ACHN (cell line): Measurements from ENCODE around the gene MAP2K5.

Source experiments
- DNase-seq: peaks from one replicate; pipeline ENCODE4 v3.0.0-alpha.2; 2015
- in situ Hi-C: cut with HindIII; loops from 2 replicates; pipeline ENCODE4 v1.10.0; 2017; ENCODE audit warnings: low sequenced_read_pairs, low pct_ligation_motif_present, low pct_unique_long_range_greater_than_20kb

Gene MAP2K5

DNA sequence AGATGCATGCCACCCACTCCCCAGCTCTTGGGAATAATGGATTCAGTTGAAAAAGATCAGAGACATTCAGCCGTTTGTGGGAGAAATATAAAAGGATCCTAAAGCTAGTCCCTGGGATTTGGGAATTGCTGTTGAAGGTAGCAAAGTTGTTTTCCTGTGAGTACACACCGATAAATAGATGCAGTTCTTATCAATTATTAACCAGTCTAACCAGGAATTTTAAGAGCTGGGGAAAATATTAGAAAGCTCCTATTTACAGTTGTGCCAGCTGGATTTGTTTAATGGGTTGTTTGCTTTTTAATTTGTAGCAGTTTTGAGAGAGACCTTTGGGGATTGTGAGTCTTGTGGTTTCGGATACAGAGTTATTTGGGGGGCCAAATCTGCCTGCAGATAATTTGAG is 238.6 kb downstream of the MAP2K5 start:
- no peak for DNase-seq
- in situ Hi-C loops, result no loop called here

DNA sequence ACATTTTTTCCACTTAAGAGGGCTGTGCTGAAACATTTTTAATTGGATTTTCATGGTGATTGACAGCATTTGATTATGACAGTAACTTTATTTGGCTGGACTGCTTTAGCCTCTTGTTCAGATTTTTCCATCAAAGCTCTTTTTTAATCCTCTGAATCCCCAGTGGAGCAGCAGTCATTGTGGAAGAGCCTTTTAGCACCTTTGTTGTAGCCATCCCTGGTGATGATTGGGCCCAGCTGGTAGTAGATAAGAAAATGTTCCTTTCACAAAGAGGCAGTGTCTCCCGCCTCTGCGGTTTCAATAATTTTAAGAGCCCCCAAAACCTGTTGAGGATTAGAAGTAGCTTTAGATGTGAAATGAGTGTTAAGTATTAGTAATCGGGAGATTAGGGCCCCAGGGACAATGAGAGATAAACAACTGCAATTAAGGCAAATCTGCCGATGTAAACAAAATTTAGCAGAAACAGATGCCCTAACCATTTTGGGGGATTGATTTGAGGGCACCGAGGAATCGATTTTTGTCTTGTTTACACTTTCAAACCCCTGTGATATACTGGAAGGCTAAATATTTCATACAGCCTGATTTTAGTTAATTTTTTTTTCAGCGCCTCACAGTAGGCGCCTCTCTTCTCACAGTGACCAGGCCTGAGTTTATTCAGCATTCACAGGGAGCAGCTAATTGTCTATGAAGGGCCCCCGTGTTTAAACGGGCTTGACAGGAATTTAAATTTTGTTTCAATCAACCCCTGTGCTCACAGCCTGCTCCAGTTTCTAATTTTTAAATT is 239.6 kb downstream of the MAP2K5 start:
- no peak for DNase-seq
- in situ Hi-C loops, result no loop called here

DNA sequence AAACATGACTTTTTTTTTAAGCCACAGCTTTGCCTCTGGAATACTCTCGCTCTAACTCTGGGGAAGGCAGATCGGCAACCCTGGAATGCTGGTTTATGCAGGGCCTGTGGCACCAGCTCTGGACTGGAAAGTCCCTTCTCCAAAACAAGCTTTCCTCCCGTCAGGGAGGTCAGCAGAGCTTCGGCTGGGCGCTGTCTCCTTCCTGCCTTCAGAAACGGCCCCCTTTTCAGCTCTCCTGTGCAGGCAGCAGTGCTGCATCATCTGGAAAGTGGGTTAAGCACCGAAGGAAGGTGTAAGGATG is 240.1 kb downstream of the MAP2K5 start:
- no peak for DNase-seq
- in situ Hi-C loops, result no loop called here

DNA sequence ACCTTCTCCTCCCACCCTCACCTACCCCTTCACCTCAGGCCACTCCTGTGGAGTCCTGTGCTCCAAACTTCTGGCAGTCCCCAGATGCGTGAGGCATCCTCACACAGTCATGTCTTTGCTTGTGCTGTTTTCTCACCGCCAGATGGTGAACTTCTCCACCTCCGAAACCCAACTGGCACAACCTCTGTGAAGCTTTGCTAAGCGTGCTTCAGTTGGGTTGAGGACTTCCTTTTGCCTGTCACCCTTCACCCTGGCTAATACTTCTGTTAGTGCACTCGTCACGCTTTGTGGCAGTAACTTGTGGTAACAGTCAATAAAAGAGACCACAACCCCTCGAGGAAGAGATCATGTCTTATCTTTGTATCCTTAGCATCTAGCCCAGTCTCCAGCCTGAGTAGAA is 240.8 kb downstream of the MAP2K5 start:
- in situ Hi-C loops, result no loop called here
- no peak for DNase-seq

DNA sequence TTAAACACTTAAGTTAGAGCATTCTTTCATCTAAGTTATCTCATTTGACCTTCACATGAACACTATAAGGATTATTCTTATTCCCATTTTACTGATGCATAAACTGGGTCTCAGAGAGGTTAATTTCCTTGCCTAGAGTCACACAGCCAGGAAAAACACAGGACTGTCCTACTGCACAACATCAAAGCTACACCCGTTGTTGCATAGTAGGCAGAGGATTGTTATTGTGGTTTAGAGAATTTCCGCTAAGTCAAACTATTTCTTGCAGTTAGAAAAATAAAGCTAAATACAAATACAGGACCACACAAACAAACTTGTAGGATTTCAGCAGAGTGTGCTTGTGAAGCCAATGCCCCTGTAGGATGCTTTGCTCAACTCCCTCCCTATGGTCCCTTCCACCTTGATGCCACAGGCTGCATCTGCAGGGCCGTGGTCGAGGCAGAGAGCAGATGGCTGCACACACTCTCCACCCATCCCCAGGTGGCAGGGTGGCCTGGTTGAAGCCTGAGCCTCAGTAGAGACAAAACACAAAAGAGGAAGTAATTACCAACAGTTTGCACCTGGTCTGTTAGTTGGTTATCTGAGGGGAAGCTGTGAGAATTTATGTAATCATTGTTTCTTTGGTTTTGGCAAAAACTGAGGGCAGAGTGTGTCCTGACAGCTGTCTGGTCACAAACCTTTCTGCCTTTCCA is 241.7 kb downstream of the MAP2K5 start:
- in situ Hi-C loops, result no loop called here
- no peak for DNase-seq

DNA sequence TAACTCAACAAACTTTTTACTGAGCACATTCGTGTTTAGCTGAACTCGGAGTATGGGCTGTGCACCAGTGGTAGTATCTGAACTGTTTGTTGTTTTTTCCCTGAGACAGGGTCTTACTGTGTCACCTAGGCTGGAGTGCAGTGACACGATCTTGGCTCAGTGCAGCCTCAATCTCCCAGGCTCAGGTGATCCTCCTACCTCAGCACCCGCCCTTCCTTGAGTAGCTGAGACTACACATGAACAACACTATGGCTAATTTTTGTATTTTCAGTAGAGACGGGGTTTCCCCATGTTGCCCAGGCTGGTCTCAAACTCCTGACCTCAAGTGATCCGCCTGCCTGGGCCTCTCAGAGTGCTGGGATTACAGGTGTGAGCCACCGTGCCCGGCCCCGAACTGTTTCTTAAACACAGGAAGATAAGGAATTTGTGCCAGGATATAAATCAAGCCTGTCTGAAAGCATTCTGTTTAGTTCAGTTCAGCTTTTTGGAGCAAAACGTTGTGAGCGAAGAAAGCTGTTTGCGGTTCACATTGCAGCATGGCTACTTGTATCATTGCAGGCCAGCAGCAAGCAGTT is 242.4 kb downstream of the MAP2K5 start:
- in situ Hi-C loops, result no loop called here
- no peak for DNase-seq

DNA sequence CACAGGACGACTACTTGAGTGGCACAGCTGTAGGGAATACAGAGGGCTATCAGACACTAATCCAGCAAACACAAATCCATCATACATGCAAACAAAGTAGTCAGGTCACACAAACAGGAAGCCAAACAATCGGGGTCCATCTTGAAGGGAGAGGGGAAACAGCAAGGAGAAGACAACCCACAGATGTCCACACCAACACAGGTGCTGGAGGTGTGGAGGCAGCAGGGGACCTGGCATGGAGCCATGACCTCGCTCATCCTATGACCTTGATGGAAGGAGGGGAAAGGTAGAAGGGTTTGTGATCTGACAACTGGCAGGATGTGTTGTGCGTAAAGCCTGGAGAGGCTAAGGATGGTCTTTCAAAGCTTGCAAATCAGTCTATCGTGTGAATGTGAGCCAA is 242.9 kb downstream of the MAP2K5 start:
- in situ Hi-C loops, result no loop called here
- DNase-seq, result no peak

DNA sequence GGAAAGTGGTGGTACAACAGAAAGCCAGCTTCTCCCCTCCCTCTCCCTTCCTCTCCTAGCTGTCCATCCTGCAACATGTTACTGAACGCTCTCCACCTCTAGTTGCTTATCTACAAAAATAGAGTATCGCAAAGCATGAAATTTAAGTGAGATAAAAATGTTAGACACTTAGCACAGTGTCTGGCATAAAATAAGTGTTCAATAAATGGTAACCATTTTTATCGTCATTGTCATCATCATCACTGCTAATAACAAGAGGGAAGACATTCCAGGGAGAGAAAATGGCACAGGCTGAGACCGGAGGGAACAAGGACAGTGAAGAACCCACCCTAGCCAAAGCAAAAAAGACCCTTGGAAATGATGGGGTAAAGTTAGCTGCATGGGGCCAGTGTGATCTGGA is 244.1 kb downstream of the MAP2K5 start:
- DNase-seq, result no peak
- in situ Hi-C loops, result no loop called here

DNA sequence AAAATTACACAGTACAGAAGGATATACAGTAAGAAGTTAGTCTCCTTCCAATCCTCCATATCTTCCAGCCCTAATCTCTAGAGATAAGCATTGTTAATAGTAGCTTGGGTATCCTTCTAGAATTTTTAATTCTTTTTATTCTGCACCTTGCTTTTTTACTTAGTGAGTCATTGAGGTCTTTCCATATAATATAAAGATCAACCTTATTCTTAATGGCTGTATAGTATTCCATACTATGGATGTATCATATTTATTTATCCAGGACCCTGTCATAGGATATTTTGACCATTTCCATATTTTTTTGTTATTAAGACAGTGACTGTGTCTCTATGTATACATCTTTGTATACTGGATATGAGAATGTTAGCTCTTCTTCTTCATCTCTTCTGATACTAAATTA is 246.5 kb downstream of the MAP2K5 start:
- DNase-seq, result no peak
- in situ Hi-C loops, result no loop called here

DNA sequence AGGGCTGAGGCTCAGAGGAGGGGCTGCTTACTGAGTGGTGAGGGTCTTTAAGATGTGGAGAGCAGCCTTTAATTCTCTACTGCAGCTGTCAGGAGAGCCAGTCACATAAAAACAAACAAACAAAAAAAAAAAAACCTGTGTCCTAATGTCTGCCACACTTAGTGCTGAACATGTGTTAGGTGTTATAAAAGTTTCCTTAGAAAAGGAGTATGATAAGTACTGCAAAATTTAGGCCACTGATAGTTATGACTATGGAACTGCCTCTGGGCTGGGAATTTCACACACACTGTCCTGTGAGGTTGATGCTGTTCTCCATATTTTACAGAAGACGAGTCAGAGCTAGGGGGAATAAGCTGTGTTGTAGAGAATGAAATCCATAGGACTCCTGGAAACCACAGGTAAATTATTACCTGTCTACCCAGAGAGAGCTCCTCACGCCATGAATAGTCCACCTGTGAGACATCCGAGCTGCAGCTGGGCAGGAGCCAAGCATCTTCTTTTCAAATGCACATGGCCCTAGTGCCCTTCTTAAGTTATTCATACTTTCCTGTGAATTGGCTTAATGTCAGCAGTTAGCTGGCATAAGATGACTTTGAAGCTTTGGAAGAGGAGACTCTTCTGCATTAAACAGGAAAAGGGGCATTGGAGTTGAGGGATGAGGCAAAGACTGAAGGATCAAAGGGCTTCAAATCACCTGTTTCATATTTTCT is 248.3 kb downstream of the MAP2K5 start:
- in situ Hi-C loops, result no loop called here
- DNase-seq, result no peak

DNA sequence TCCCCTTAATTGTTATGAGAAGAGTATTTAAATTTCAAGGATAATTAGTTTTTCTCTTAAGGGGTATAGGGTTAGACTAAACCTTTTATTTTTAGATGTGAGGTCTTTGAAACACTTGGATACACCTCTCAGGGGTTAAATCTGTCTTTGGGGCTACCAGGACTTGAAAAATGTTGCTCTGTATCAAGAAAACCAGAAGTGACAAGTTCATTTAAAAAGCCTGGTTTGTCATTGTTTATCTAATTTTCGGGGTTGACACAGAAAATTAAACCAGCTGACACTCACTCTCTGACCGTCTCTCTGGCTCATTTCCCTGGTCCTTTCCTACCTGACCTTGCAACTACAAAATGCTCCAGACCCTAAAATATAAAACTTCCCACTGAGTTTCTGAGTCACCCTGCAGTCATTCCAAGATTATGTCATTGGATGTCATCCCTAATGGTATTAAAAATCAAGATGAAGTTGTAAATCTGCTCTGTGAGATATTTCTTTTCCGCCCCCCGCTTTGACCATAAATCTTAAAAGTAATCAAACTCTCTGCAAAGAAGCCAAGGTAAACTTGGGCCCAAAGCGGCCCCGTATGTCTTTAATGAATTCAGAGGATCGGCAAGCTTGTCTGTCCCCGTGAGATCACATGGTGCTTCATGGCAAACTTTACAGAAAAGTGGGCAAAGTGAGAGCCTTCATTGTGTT is 249.9 kb downstream of the MAP2K5 start:
- in situ Hi-C loops, result no loop called here
- DNase-seq, result no peak

DNA sequence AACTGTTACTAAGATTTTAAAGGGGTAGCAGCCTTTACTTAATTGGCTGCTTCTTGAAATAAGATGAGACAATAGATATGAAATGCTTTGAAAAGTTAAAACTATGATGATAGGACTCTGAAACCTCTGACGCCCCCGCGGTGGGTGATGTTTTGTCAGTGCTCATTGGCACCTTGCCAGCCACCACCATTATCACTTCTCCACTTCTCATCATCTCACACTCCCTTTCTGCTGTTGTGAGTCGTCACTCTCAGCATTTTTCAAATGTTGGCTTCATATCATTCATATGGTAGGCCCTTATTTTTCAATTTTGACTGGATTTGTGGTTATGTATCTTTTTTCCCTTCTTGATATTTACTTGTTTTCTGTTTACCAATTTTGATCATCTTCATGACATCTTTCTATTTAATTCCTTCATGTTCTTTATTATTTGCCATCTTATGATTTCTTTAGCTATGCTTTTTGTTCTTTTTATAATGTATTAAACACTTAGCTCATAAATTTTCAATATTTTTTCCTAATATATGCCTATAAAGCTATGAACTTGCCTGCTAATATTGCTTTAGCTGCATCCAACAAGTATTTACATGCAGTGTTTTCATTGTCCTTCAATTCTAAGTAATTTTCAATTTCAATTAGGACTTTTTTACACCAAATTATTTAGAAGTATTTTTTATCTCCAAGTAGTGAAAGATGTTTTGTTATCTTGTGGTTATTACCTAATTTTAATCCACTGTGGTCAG is 252.5 kb downstream of the MAP2K5 start:
- no peak for DNase-seq
- in situ Hi-C loops, result no loop called here

DNA sequence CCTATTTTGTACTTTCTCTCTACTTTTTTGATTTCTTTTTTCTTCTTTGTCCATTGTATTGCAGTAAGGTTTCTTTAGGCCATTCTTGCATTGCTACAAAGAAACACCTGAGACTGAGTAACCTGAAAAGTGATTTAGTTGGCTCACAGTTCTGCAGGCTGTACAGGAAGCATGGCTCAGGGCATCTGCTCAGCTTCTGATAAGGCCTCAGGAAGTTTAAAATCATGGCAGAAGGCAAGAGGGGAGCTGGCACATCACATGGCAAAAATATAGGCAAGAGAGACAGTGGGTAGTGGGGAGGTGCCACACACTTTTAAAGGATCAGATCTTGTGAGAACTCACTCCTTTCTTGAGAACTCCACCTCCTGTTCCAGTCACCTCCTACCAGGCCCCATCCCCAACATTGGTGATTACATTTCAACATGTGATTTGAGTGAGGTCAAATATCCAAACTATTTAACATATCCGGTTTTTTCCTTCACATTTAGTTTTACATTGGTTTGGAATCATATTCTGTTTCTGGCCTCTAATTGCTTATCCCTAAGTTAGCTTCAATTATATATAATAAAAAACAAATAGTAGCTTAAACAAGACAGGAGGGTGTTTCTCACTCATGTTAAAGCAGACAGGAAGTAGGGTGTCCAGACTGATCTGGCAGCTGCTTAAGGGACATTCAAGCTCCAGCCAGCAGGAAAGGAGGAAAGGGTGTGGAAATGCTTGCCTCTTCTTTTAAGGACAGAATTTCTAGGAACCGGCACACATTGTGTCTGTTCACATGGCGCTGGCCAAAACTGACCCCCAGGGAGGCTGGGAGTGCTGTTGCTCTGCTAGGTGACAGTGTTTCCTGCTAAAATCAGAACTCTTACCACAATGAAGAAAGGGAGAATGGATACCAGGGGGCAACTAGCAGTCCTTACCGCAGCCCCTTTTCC is 254.0 kb downstream of the MAP2K5 start:
- in situ Hi-C loops, result no loop called here

DNA sequence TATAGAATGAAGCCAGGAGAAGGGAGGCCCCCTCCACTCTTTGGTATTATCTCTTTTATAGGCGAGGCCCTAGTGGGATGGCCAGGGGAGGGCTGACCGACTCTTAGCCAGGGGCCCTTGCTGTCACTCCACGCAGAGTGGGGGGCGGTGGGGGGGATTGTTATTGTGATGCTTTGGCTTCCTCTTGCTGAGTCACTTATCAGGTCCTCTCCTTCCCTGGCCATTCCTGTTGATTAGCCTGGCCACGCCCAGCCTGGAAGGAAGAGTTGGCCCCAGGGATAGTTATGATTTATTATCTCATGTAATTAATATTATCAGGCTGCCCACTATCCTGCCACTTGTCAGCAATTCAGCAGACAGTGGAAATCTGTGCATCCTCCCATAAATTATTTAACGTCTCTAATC is 257.3 kb downstream of the MAP2K5 start:
- no peak for DNase-seq
- in situ Hi-C loops, result no loop called here

More for the DNA sequence above, 254.0 kb downstream of the MAP2K5 start:
- no peak for DNase-seq

DNA sequence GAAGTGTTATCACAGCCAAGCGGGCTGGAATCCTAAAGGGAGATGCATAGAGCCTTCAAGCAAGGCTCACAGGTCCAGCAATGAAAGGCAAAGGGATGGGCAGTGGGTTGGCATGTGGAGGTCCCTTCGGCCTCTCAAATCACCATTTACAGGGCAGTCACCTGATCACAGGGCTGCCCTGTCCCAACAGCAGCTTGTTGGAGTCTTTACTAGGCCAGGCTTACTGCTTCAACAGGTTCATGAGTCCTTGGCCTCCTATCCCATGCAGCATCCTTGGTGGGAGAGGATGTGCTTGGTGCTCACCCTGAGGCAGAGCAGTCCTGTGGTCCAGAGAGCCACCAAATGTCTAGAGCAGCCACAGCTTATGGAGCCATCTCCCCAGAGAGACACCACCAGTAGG is 258.6 kb downstream of the MAP2K5 start:
- in situ Hi-C loops, result no loop called here
- DNase-seq, result no peak

DNA sequence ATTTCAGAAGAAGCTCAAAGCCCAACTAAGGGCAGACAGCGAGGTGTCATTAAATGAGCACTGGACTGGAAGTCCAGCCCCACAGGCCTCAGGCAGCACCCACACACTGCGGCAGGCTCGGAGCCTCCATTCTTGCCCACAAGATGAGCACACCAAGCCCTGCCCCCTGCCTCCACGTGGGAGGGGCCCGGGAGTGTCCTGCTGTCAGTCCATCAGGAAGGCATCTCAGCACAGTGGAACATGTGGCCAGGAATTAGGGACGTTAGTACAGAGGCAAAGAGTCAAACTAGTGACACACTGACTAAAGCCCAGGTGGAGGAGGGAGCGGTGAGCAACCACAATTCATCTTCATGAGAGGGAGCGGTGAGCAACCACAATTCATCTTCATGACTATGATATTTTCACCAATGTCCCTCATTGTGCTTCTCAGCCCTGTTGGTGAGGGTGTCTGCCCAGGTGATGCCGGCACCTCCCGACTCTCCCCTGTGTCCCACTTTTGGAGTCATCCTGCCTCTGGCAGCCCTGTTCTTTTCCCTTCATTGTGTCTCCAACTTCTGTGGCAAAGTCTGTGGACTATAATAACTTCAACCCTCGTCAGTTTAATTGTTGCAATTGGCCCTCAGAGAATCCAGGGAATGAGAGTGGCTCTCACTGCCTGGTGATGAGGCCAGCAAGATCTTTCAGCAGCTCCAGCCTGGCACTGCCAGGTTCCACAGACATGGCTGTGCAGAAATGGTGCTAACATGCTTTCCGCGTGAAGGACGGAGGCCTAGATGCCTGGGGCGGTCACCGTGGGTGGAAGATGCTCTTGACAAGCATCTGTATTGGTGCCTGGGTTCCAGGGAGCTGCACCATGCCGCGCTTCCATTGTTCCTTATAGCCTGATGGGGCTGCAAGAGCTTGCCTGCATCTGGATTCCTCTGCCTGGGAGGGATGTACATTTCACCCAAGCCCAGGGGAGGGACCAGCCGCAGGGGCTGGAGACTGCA is 259.7 kb downstream of the MAP2K5 start:
- no peak for DNase-seq
- in situ Hi-C loops, result no loop called here
